A549 (cell line): ENCODE measurements around the gene DNAI4. TPM values are rescaled to one million over a fixed set of nuclear protein-coding genes. Genes with fewer than 3 reads are reported as not detected.

ENCODE experiments used
- ATAC-seq, 2 experiments: fragments of 200-7000 bp in 1 of 2; fragments of >200 bp in 1 of 2; cut with Nextera tagmentation in 1 of 2; cut with Tn5 transposase in 1 of 2; 3 replicates each; pipeline versions ENCODE4 v1.8.0 to v1.9.1; 2018 to 2020; ENCODE audit warnings: mild to moderate bottlenecking in 1 of 2, moderate library complexity in 1 of 2
- CTCF ChIA-PET: fragments of 300-600 bp; sonication (Branson Sonifier 250); formaldehyde crosslinking; extraction: SDS; loops from one replicate; lab custom pipeline; 2021; ENCODE audit warnings: antibody characterized with exemption, inconsistent platforms; lab: Yijun Ruan, JAX
- POLR2A ChIA-PET: fragments of 350-600 bp; formaldehyde crosslinking; extraction: SDS; loops from one replicate; lab custom pipeline; 2021; ENCODE audit warnings: antibody characterized with exemption, inconsistent platforms; lab: Yijun Ruan, JAX
- DNase-seq, 2 experiments: peaks; one replicate each; pipeline versions ENCODE4 v3.0.0 to v3.0.0-alpha.2; 2011 to 2016; ENCODE audit warnings: low read depth in 1 of 2, low spot score in 1 of 2
- FAIRE-seq: peaks from 2 replicates; lab custom pipeline; 2011; peaks lifted over from hg19 to GRCh38; lab: Jason Lieb, UNC
- H3K27ac ChIP-seq, 2 experiments: fragments of >200 bp; sonication (Bioruptor Twin); formaldehyde crosslinking; 3 replicates each; pipeline ENCODE4 v1.5.1; 2016 to 2017
- H3K4me1 ChIP-seq: fragments of >200 bp; sonication (Bioruptor Twin); formaldehyde crosslinking; 3 replicates; pipeline ENCODE4 v1.6.1; 2016
- H3K4me2 ChIP-seq: fragments of >200 bp; sonication (Bioruptor Twin); formaldehyde crosslinking; 3 replicates; pipeline ENCODE4 v1.6.1; 2016
- H3K4me3 ChIP-seq: fragments of >200 bp; sonication (Bioruptor Twin); formaldehyde crosslinking; 3 replicates; pipeline ENCODE4 v1.5.1; 2016
- H3K9me3 ChIP-seq: fragments of >200 bp; sonication (Bioruptor Twin); formaldehyde crosslinking; 3 replicates; pipeline ENCODE4 v1.6.1; 2016
- ATOH8 ChIP-seq: fragments of 250-450 bp; sonication (Bioruptor Pico); IDR thresholded peaks from 2 replicates; pipeline ENCODE4 v1.5.0; 2020; ENCODE audit warnings: low read depth, mild to moderate bottlenecking, moderate library complexity
- BHLHE40 ChIP-seq: IDR thresholded peaks from 2 replicates; pipeline ENCODE4 v1.6.1; 2012; ENCODE audit warnings: low read depth, low read length, inconsistent platforms
- CBX2 ChIP-seq: fragments of 200-600 bp; sonication (generic); IDR thresholded peaks from 2 replicates; pipeline ENCODE4 v1.6.1; 2016; ENCODE audit warnings: low read depth, mild to moderate bottlenecking, borderline replicate concordance
- CEBPB ChIP-seq, 2 experiments: fragments of >200 bp in 1 of 2; sonication (Bioruptor Twin) in 1 of 2; formaldehyde crosslinking in 1 of 2; IDR thresholded peaks; 2 replicates each; pipeline ENCODE4 v1.6.1; 2012 to 2016
- CHD2 ChIP-seq: fragments of 150-350 bp; IDR thresholded peaks from 2 replicates; pipeline ENCODE4 v1.6.1; 2014; ENCODE audit warnings: low read length; ENCODE audit not compliant: partially characterized antibody
- CTCF ChIP-seq: fragments of >200 bp; sonication (Bioruptor Twin); formaldehyde crosslinking; IDR thresholded peaks from 3 replicates; pipeline ENCODE4 v1.5.1; 2016
- E2F6 ChIP-seq: IDR thresholded peaks from 2 replicates; pipeline ENCODE4 v1.6.1; 2012; ENCODE audit warnings: low read depth, borderline replicate concordance
- EHF ChIP-seq: fragments of 250-450 bp; sonication (Bioruptor Pico); IDR thresholded peaks from 2 replicates; pipeline ENCODE4 v1.5.0; 2020; ENCODE audit warnings: mild to moderate bottlenecking
- ELK1 ChIP-seq: fragments of 150-350 bp; IDR thresholded peaks from 2 replicates; pipeline ENCODE4 v1.6.1; 2014; ENCODE audit warnings: low read depth, mild to moderate bottlenecking, low read length
- ESRRA ChIP-seq: fragments of 150-350 bp; IDR thresholded peaks from 2 replicates; pipeline ENCODE4 v1.6.1; 2014; ENCODE audit warnings: mild to moderate bottlenecking, low read length, borderline replicate concordance
- FOXS1 ChIP-seq: fragments of 250-450 bp; sonication (Bioruptor Pico); IDR thresholded peaks from 2 replicates; pipeline ENCODE4 v1.5.0; 2020; ENCODE audit warnings: mild to moderate bottlenecking, moderate library complexity
- HDAC2 ChIP-seq: fragments of 200-600 bp; sonication (generic); IDR thresholded peaks from 2 replicates; pipeline ENCODE4 v1.6.1; 2016
- HMGXB4 ChIP-seq: fragments of 250-450 bp; sonication (Bioruptor Pico); IDR thresholded peaks from 2 replicates; pipeline ENCODE4 v1.5.0; 2021; ENCODE audit warnings: mild to moderate bottlenecking, moderate library complexity, borderline replicate concordance
- HOXA7 ChIP-seq: fragments of 250-450 bp; sonication (Bioruptor Pico); IDR thresholded peaks from 2 replicates; pipeline ENCODE4 v1.5.0; 2020; ENCODE audit warnings: mild to moderate bottlenecking, moderate library complexity
- HOXB5 ChIP-seq: fragments of 250-450 bp; sonication (Bioruptor Pico); IDR thresholded peaks from 2 replicates; pipeline ENCODE4 v1.5.0; 2020; ENCODE audit warnings: mild to moderate bottlenecking, moderate library complexity
- JUNB ChIP-seq: fragments of >200 bp; sonication (Bioruptor Twin); formaldehyde crosslinking; IDR thresholded peaks from 2 replicates; pipeline ENCODE4 v1.6.1; 2016
- KDM1A ChIP-seq: fragments of 200-600 bp; sonication (generic); IDR thresholded peaks from 2 replicates; pipeline ENCODE4 v1.6.1; 2016; ENCODE audit warnings: low read depth, mild to moderate bottlenecking
- KDM5A ChIP-seq: fragments of 200-600 bp; sonication (generic); IDR thresholded peaks from 2 replicates; pipeline ENCODE4 v1.6.1; 2016; ENCODE audit warnings: antibody characterized with exemption, mild to moderate bottlenecking
- MAFK ChIP-seq: fragments of 450-650 bp; IDR thresholded peaks from 2 replicates; pipeline ENCODE4 v1.6.1; 2014; ENCODE audit not compliant: partially characterized antibody
- MYC ChIP-seq: IDR thresholded peaks from 2 replicates; pipeline ENCODE4 v1.6.1; 2012; ENCODE audit warnings: mild to moderate bottlenecking, inconsistent platforms, low read length, improper control_type of control experiment, borderline replicate concordance
- NFE2L2 ChIP-seq: fragments of 150-350 bp; conservative IDR thresholded peaks from 2 replicates; pipeline ENCODE4 v1.6.1; 2014; ENCODE audit warnings: low read length
- NR3C1 ChIP-seq: fragments of >200 bp; sonication (Bioruptor Twin); formaldehyde crosslinking; IDR thresholded peaks from 3 replicates; pipeline ENCODE4 v1.6.1; 2017
- POLR2A ChIP-seq: IDR thresholded peaks from 2 replicates; pipeline ENCODE4 v1.6.1; 2012; ENCODE audit warnings: mild to moderate bottlenecking, low read length
- RFX5 ChIP-seq: fragments of 450-650 bp; IDR thresholded peaks from 2 replicates; pipeline ENCODE4 v1.7.1; 2014; ENCODE audit warnings: antibody characterized with exemption, mild to moderate bottlenecking, moderate library complexity
- SMC3 ChIP-seq: fragments of >200 bp; sonication (Bioruptor Twin); formaldehyde crosslinking; IDR thresholded peaks from 3 replicates; pipeline ENCODE4 v1.6.1; 2018; ENCODE audit warnings: inconsistent platforms
- SREBF2 ChIP-seq: fragments of 450-650 bp; IDR thresholded peaks from 2 replicates; pipeline ENCODE4 v1.6.1; 2014; ENCODE audit warnings: mild to moderate bottlenecking, moderate library complexity
- ZC3H11A ChIP-seq: fragments of 450-650 bp; IDR thresholded peaks from 2 replicates; pipeline ENCODE4 v1.6.1; 2014; ENCODE audit warnings: antibody characterized with exemption, mild to moderate bottlenecking
- ZFP36 ChIP-seq: fragments of 450-650 bp; IDR thresholded peaks from 2 replicates; pipeline ENCODE4 v1.6.1; 2014; ENCODE audit warnings: borderline replicate concordance; ENCODE audit not compliant: partially characterized antibody
- ZNF302 ChIP-seq: fragments of 250-450 bp; sonication (Bioruptor Pico); IDR thresholded peaks from 2 replicates; pipeline ENCODE4 v1.9.0; 2021; ENCODE audit warnings: inconsistent platforms, mild to moderate bottlenecking, moderate library complexity
- ZSCAN20 ChIP-seq: fragments of 250-450 bp; sonication (Bioruptor Pico); IDR thresholded peaks from 2 replicates; pipeline ENCODE4 v1.8.0; 2022; ENCODE audit warnings: mild to moderate bottlenecking, moderate library complexity
- WGBS: methylation state at CpG from one replicate; pipeline ENCODE4 v1.1.6; 2017; ENCODE audit errors: missing lambda C conversion rate; 5-methylcytosine and 5-hydroxymethylcytosine counted together
- polyA plus RNA-seq, 4 experiments: library from polyadenylated mRNA; depleted of rRNA in 3 of 4; stranded (reverse); fragments of >200 nt; fragmentation: RNase III in 1 of 4; extraction: RNeasy Plus Mini Kit Qiagen cat#74134 plus additional on column Dnase treatment in 1 of 4; gene quantifications; 2 replicates in 3 of 4; 3 replicates in 1 of 4; pipeline ENCODE4 v1.2.3, GENCODE V29; 2011 to 2017

The DNAI4 gene
- polyA plus RNA-seq, 2 of the 4 experiments (the other 2 are of a cell fraction) = 1.3 to 4.7 TPM

- Histone ChIP-seq H3K9me3 (no peaks in the 10 kb centered on the region), H3K4me2 (no peak overlapping the region)
- no peak for ATAC-seq
- TF ChIP-seq ZFP36 = no peak
- TF ChIP-seq KDM1A = no peak
- TF ChIP-seq JUNB = no peak
- TF ChIP-seq CHD2 = no peak
- TF ChIP-seq ELK1 = no peak
- TF ChIP-seq ZSCAN20 (CRISPR knock-in tag) = no peak
- no peak for TF ChIP-seq SREBF2
- TF ChIP-seq CBX2 = no peak
- no peak for TF ChIP-seq POLR2A
- TF ChIP-seq ATOH8 (CRISPR knock-in tag) = no peak
- TF ChIP-seq FOXS1 = no peak
- TF ChIP-seq E2F6 = no peak
- TF ChIP-seq NFE2L2 = no peak
- TF ChIP-seq NR3C1 = no peak
- TF ChIP-seq, all 56 proteins: peak for 0
- Histone ChIP-seq H3K27ac (no peak overlapping the region), H3K4me1 (peaks cover 12% of the 10 kb centered on the region; the same call in 2 of the 3 replicates), H3K4me3 (no peak overlapping the region)
- no peak for FAIRE-seq
- ChIA-PET POLR2A (no interaction called here), CTCF (interaction anchor here (0.6 kb wide), 1 partner anchor 151 kb away, joined by 3 read pairs; no protein-coding TSS in a partner anchor)
- 94% methylated on average over 2 of the region's 2 CpGs for WGBS
- DNase-seq = no peak
These were observed 4.1 kb downstream of the DNAI4 start for GRCh38 chr1:66920543-66920942.

GRCh38 chr1:66919828-66920227, 4.8 kb downstream of the DNAI4 start:
- TF ChIP-seq HDAC2 = no peak
- TF ChIP-seq CEBPB (IDR thresholded peaks at IDR 0.05) = no peak
- TF ChIP-seq CTCF = no peak
- no peak for TF ChIP-seq NFE2L2
- no peak for TF ChIP-seq MAFK
- TF ChIP-seq ESRRA = no peak
- TF ChIP-seq HOXA7 (CRISPR knock-in tag) = no peak
- no peak for TF ChIP-seq KDM5A
- no peak for TF ChIP-seq ZNF302 (CRISPR knock-in tag)
- no peak for TF ChIP-seq ZSCAN20 (CRISPR knock-in tag)
- no peak for TF ChIP-seq HMGXB4 (CRISPR knock-in tag)
- TF ChIP-seq ZC3H11A = no peak
- TF ChIP-seq SMC3 = no peak
- no peak for TF ChIP-seq HOXB5 (CRISPR knock-in tag)
- TF ChIP-seq BHLHE40 = no peak
- TF ChIP-seq MYC = no peak
- TF ChIP-seq EHF = no peak
- TF ChIP-seq RFX5 = no peak
- TF ChIP-seq SREBF2 = no peak
- TF ChIP-seq POLR2A = no peak
- DNase-seq (no peak), ATAC-seq (no peak), FAIRE-seq (no peak)
- peaks cover 12% of the 10 kb centered on the region; the same call in 2 of the 3 replicates for H3K4me1 ChIP-seq
- WGBS = 82% methylated on average over 3 of the region's 3 CpGs
- H3K9me3 ChIP-seq = no peaks in the 10 kb centered on the region
- POLR2A ChIA-PET = no interaction called here
- no peak overlapping the region for H3K27ac ChIP-seq
- no peak overlapping the region for H3K4me3 ChIP-seq
- CTCF ChIA-PET = interaction anchor here (0.6 kb wide), 1 partner anchor 152 kb away, joined by 3 read pairs; no protein-coding TSS in a partner anchor
- no peak overlapping the region for H3K4me2 ChIP-seq
